Osteoblast (primary cell): ENCODE measurements around the gene MIER3. TPM values are rescaled to one million over a fixed set of nuclear protein-coding genes. Genes with fewer than 3 reads are reported as not detected.

Experiments
- DNase-seq: peaks from one replicate; pipeline ENCODE4 v3.0.0; 2011; ENCODE audit warnings: low spot score, mixed read lengths; ENCODE audit not compliant: insufficient read length; ENCODE audit errors: missing footprints
- H2AFZ ChIP-seq: 2 replicates; pipeline ENCODE4 v1.6.0; 2011; ENCODE audit warnings: mild to moderate bottlenecking, low read length
- H3K27ac ChIP-seq: 2 replicates; pipeline ENCODE4 v1.5.1; 2011; ENCODE audit warnings: mild to moderate bottlenecking, low read depth, low read length, moderate library complexity
- H3K27me3 ChIP-seq: 2 replicates; pipeline ENCODE4 v1.6.0; 2012; ENCODE audit warnings: mild to moderate bottlenecking, control low read depth, inconsistent platforms, low read length, moderate library complexity; ENCODE audit not compliant: insufficient read depth
- H3K36me3 ChIP-seq: 2 replicates; pipeline ENCODE4 v1.5.1; 2011; ENCODE audit warnings: mild to moderate bottlenecking, low read length, control low read depth, moderate library complexity; ENCODE audit not compliant: insufficient read depth
- H3K4me1 ChIP-seq: 2 replicates; pipeline ENCODE4 v1.5.1; 2011; ENCODE audit warnings: mild to moderate bottlenecking, low read length, control low read depth, moderate library complexity; ENCODE audit not compliant: insufficient read depth
- H3K4me2 ChIP-seq: 2 replicates; pipeline ENCODE4 v1.6.0; 2011; ENCODE audit warnings: mild to moderate bottlenecking, low read length; ENCODE audit not compliant: insufficient read depth
- H3K4me3 ChIP-seq: fragments of 200-600 bp; sonication (generic); 3 replicates; pipeline ENCODE4 v1.5.1; 2012; ENCODE audit warnings: mild to moderate bottlenecking, low read length, inconsistent platforms; ENCODE audit not compliant: insufficient read depth
- H3K79me2 ChIP-seq: 2 replicates; pipeline ENCODE4 v1.6.0; 2012; ENCODE audit warnings: mild to moderate bottlenecking, low read length, control low read depth, inconsistent platforms; ENCODE audit not compliant: insufficient read depth
- H3K9me3 ChIP-seq: 2 replicates; pipeline ENCODE4 v1.5.1; 2011; ENCODE audit warnings: low read depth, low read length, control low read depth
- H4K20me1 ChIP-seq: 2 replicates; pipeline ENCODE4 v1.6.0; 2012; ENCODE audit warnings: mild to moderate bottlenecking, low read length, control low read depth; ENCODE audit not compliant: insufficient read depth
- total RNA-seq: library from RNA; depleted of rRNA; stranded (reverse); fragments of >200 nt; gene quantifications from 2 replicates; pipeline ENCODE4 v1.2.3, GENCODE V29; 2012
- TF ChIP-seq, protein P1 (sequence below): IDR thresholded peaks from 2 replicates; pipeline ENCODE4 v1.5.1; 2011; ENCODE audit warnings: mild to moderate bottlenecking, low read depth, low read length, moderate library complexity; ENCODE audit errors: extremely low read depth

MIER3 gene
- total RNA-seq, 1 donor = 29.7 TPM

DNA sequence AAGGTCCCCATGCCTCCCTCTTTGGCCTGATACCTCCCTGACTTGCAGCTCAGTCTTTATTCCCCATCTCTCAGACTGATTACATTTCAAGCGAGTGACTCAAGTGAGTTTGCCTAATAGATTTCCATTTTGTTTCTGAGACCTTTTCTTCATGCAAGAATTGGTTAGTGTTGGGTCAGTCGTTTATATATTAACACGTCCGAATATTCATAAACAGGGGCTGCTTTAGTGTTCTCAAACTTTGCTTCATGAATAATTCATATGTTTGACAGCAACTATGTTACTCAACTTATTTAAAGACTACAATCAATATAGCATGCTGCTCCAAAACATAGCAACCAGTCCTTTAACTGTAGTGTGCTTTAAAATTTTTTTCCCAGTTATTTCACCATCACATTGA lies 36.6 kb upstream of the MIER3 start:
- TF ChIP-seq, protein P1, sequence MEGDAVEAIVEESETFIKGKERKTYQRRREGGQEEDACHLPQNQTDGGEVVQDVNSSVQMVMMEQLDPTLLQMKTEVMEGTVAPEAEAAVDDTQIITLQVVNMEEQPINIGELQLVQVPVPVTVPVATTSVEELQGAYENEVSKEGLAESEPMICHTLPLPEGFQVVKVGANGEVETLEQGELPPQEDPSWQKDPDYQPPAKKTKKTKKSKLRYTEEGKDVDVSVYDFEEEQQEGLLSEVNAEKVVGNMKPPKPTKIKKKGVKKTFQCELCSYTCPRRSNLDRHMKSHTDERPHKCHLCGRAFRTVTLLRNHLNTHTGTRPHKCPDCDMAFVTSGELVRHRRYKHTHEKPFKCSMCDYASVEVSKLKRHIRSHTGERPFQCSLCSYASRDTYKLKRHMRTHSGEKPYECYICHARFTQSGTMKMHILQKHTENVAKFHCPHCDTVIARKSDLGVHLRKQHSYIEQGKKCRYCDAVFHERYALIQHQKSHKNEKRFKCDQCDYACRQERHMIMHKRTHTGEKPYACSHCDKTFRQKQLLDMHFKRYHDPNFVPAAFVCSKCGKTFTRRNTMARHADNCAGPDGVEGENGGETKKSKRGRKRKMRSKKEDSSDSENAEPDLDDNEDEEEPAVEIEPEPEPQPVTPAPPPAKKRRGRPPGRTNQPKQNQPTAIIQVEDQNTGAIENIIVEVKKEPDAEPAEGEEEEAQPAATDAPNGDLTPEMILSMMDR = no peak
- Histone ChIP-seq H3K4me2 (no peak overlapping the region), H3K27me3 (no peaks in the 10 kb centered on the region), H3K79me2 (no peaks in the 10 kb centered on the region), H3K4me3 (no peak overlapping the region), H3K36me3 (no peaks in the 10 kb centered on the region), H4K20me1 (no peaks in the 10 kb centered on the region), H3K9me3 (no peaks in the 10 kb centered on the region), H3K4me1 (no peaks in the 10 kb centered on the region), H2AFZ (no peak overlapping the region), H3K27ac (no peak overlapping the region)
- no peak for DNase-seq

GRCh38 chr5:56987171-56987570 lies 35.2 kb upstream of the MIER3 start:
- Histone ChIP-seq H2AFZ (no peak overlapping the region), H3K9me3 (no peaks in the 10 kb centered on the region), H3K4me2 (no peak overlapping the region), H3K27ac (no peak overlapping the region), H3K4me3 (no peak overlapping the region), H3K4me1 (no peaks in the 10 kb centered on the region), H3K36me3 (no peaks in the 10 kb centered on the region), H4K20me1 (no peaks in the 10 kb centered on the region), H3K79me2 (no peaks in the 10 kb centered on the region), H3K27me3 (no peaks in the 10 kb centered on the region)
- DNase-seq = no peak
- TF ChIP-seq, protein P1 = no peak

DNA sequence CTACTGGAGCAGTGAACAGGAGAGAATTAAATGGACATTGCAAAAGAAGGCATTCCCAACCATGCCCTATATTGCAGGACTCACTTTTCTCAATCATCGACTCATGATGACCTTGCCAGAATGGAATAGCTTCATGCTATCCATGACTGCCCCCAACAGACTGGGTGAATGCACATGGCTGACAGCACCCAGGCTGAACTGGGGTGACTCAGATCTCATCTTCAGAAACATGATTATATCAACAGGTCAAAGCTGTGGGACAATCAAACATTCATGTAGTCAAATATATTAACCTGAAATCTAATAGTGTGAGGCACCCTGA lies 34.7 kb upstream of the MIER3 start:
- no peaks in the 10 kb centered on the region for H3K27me3 ChIP-seq
- H3K4me1 ChIP-seq = no peaks in the 10 kb centered on the region
- H3K4me2 ChIP-seq = no peak overlapping the region
- H3K9me3 ChIP-seq = no peaks in the 10 kb centered on the region
- H3K27ac ChIP-seq = no peak overlapping the region
- no peaks in the 10 kb centered on the region for H3K36me3 ChIP-seq
- no peak for DNase-seq
- H3K79me2 ChIP-seq = no peaks in the 10 kb centered on the region
- H3K4me3 ChIP-seq = no peak overlapping the region
- no peaks in the 10 kb centered on the region for H4K20me1 ChIP-seq
- H2AFZ ChIP-seq = no peak overlapping the region
- TF ChIP-seq, protein P1 = no peak

DNA sequence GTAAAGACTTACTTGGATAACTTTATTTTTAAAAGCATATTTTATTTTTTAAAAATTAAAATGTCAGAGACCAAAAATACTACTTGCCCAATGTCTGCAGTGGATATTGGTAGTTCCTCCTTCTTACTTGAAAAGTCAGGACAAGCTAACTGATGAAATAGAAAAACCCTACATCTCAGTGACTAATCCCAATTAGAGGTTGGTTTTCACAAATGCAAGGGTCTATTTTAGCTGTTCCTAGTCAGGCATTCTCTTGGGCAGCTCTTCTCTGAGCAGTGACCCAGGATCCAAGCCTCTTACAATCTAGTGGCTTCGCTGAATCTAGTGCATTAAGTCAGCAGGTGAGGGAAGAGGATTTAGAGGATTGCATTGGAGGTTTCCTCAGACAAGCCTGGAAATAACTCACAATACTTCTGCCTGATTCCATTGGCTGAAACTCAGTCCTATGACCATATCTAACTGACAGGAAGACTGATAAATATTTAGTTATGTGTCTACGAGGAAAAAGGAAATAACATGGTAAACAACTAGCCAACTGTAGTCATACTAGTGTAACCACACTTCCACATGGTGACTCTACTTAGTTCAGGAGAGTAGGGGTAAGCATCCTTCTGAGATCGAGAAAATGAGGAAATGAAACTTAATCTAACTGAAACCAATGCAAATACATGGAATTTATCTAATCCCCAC lies 34.2 kb upstream of the MIER3 start:
- no peaks in the 10 kb centered on the region for H3K4me1 ChIP-seq
- H2AFZ ChIP-seq = no peak overlapping the region
- H3K27ac ChIP-seq = no peak overlapping the region
- no peaks in the 10 kb centered on the region for H4K20me1 ChIP-seq
- TF ChIP-seq, protein P1 = no peak
- no peaks in the 10 kb centered on the region for H3K79me2 ChIP-seq
- no peaks in the 10 kb centered on the region for H3K9me3 ChIP-seq
- H3K36me3 ChIP-seq = no peaks in the 10 kb centered on the region
- no peaks in the 10 kb centered on the region for H3K27me3 ChIP-seq
- H3K4me2 ChIP-seq = no peak overlapping the region
- DNase-seq = no peak
- H3K4me3 ChIP-seq = no peak overlapping the region
